HG02678 (cell line): ENCODE data around the gene MPPED1.

ENCODE experiments used
- ATAC-seq: cut with Tn5 transposase; IDR thresholded peaks from one replicate; pipeline ENCODE4 v1.9.1; 2021; ENCODE audit warnings: mild to moderate bottlenecking, moderate library complexity; ENCODE audit not compliant: unreplicated experiment

MPPED1 gene

DNA sequence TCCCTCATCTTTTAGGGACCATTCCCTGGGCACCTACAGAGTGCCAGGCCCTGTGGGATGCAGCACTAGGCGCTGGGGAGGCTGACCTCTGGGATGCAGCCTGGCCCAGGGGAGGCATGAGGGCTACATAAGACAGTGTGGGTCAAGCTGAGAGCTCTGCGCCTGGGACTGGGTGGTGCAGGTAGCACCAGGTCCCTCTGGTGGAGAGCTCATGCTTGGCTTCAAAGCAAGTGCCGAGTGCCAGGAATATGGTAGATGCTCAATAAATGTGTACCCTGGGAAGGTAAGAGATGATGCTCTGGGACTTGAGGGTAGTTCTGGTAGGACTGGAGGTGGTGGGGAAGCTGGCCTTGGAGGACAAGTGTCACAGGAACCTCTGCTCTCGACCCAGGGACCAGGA lies 2.0 kb upstream of the MPPED1 start:
- ATAC-seq: no peak

DNA sequence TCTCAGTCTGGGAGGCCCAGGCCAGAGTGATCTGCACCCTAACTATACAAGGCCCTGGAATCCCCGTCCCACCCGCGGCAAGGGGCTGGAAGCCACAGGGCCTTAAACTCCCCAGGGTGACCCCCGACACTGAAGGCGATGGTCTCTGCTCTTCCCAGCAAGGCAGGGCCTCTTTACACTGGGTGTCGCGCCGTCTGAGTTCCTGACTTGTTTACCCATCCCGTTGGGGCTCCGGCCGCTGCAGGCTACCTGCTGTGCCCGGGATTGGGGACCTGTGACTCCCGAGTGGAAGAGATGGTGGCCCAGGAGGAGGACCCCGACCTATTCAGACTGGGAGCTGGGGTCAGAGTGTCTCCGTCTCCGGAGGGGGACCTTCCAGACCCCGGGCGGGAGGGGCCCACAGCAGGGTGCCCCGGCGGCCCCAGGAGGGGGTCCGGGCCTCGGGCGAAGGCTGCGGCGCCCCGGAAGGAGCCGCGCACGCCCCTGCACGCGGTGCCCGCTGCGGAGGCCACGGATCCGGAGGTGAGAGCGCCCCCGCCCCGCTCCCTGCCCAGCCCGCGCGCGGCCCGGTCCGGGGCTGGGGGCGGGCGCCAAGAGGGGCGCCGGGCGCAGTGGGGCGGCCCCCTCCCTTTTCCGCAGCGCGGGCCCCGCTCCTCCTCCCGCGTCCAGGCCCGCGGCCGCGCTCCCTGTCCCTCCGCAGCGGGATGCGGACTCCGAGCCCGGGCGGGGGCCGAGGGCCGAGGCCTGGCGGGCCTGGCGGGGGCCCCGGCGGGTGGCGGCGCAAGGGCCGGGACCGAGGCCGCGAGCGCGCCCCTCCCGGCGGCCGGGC lies 560 bp upstream of the MPPED1 start:
- ATAC-seq: no peak

DNA sequence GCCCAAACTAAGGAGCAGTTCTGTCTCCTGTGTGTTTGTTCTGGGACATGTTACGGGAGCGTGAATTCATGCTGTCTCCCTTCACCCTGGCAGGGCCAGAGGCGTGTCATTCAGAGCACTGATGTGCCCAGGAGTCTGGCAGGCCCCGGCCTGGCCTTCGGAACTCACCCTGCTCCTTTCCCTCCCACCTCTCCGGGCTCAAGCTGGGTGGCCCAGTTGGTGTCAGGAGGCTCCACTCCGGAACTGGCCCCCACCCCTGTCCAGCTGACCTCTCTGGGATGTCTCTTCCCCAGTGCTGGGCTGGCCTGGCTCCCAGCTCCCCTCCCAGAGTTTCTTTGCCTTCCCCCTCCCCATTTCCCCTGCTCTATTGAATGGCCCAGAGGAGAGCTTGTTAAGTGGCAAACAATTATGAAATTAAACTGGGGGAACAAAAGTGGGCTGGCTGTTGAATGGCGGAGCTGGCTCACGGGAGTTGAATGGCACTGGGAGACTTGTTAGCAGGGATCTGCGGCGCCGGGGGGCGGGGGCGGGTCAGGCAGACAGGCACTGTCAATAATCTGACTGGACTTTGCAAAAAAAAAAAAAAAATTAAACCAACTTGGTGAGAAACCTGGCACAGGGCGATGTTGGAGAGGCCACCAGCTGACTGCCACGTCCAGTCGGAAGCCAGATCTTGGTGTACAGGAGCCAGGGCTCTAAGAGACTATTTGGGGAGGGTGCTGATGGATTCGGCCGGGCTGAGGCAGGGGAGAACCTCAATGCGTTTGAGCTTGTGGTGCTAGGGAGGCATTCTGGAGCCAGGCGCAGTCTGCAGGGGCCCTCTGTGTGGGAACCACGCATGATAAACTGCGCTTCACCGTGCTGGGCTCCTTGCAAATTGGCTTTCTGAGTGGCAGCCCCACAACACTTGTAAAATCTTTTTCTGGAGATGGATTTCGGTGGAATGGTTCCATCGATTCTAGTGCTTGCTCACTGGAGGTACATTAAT lies 1.3 kb downstream of the MPPED1 start:
- no peak for ATAC-seq

DNA sequence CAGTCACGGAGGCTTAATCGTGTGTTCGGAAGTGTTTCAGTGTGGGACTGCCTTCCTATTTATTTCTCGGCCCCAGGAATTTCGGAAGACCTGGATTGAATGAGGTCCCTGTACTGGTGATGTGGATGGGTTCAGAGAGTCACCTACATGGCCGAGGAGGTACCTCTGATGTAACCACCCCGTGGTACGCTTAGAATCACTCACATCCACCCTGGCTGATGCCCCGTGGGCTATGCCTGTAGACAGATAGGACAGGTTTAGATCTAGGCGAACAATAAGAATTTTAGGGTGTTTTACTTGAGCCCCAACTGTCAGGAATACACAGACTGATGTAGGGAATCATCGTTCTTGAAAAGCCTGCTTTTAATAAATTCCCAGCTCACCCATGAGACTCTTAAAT lies 2.0 kb downstream of the MPPED1 start:
- ATAC-seq: no peak

DNA sequence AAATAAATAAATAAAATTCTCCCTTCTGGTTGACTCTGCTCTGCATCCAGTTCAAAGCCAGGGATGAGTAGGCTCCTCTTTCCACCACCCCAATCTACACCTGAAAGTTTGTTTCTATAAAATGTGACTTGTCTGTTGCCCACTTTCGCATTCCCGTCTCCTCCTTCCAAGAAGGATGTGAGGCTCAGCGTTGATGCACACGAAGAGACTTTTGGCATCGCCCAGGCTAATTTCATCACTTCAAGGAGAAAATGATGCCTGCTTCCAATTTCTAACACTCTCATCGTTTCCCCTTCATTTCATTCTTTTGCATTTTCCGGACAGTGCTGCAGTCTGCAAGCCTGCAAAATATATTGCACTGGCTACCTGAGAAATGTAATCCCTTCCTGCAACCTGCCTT lies 3.9 kb downstream of the MPPED1 start:
- ATAC-seq: no peak

DNA sequence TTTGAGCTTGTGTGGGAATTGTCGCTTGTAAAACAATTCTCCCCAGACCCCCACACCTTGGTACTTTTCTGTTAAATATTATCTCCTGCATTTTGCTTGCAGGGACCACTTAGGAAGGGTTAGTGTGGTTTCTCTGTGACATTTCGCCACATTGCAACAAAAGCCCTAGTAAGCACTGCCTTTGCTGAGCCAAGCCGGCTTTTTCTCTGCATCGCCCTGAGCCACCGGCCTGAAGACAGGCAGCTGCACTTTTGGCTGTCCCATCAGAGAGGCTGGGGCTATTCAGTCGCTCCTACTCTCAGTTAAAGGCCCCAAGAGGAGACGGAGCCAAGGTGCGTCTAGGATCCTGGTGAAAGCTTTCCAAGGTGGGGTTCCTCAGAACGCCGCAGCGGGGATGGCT lies 5.7 kb downstream of the MPPED1 start:
- ATAC-seq: no peak

DNA sequence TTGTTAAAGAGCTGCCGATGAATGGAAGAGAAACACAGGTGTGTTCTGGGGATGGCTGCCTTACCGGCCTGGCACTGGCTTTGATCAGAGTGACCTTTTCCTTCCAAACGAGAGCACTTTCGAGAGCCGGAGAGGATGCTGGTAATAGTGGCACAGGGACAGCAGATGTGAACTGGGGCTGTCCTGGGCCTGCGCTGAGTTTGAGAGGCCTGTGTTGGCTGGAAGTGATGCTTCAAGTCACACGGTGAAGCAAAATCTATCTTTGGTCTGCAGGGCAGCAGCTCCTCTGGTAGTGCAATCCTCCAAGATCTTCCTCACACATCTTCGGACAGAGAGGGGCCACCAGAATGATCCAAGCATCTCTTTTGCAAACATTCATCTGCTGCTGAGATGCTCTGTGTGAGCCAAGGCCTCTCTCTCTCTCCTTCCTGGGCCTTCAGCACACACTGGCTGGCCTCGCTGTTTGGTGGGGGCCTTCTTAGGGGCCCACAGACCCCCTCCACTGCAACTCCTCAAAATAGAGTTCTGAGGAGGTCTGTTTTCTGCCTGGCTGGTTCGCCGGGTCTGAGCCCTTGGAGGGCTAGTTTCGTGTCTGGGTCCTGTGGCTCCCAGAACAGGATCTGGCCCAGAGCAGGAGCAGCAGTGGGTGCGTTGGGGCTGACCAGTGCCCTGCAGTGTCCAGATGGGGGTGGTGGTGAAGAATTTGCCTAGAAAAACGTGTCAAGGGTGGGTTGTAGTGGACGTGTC lies 6.4 kb downstream of the MPPED1 start:
- no peak for ATAC-seq

DNA sequence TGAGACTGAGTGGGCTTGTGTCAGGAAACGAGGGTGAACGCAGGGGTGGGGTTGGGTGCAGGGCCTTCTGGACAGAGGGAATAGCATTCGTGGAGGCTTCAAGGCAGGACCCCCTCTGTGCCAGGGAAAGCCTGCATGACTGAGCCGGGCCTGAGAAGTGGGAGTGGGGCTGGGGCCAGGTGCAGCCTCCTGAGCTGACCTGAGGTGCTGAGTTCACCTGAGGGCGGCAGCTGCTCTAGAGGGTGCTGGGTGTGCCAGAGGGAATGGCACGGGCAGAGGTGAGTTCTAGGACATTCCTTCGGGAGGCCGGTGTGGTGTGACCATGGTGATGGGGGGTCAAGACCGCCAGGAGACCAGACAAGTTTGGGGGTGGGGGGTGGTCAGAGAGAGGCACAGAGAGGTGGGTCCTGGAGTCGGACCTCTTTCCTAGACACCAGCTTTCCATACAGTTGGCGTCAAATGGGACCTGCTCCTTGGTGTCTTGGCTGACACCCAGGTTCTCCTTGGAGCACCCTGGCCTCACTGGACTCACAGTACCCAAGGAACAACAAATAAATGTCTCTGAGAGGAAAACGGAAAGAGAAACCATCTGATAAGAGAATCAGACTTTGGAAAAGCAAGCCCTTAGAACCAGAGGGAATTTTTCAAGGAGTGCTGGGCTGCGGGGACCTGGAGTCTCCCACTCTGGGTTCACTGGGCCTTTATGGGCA lies 7.7 kb downstream of the MPPED1 start:
- ATAC-seq: no peak

DNA sequence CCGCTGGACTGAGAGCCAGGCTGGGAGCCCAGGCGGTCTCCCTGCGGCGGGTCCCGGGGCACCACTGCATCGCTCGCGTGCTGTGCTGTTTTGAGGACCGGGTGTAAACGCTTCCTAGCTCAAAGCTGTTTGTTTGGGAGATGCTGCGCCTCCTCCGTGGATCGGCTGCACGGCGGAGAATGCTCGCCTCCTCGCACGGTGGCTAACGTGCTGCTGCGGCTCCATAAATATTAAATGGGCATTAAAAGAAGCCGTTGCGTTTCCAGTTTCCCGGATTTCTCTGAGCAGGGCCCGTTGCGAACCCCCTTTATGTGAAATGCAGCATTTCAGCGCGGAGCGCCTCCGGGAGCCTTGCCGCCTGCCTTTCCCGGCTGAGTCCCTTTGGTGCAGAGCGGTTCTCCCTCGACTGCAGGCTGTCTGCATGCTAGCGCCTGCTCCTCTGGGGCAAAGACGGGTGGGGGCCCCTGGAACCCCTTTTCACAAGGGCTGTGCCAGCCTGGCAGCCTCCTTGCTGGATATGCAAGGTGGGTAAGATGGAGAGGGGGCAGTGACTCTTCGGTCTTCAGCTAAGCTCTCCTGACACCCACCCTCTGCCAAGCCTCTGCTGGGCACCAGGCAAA lies 9.3 kb downstream of the MPPED1 start:
- no peak for ATAC-seq

DNA sequence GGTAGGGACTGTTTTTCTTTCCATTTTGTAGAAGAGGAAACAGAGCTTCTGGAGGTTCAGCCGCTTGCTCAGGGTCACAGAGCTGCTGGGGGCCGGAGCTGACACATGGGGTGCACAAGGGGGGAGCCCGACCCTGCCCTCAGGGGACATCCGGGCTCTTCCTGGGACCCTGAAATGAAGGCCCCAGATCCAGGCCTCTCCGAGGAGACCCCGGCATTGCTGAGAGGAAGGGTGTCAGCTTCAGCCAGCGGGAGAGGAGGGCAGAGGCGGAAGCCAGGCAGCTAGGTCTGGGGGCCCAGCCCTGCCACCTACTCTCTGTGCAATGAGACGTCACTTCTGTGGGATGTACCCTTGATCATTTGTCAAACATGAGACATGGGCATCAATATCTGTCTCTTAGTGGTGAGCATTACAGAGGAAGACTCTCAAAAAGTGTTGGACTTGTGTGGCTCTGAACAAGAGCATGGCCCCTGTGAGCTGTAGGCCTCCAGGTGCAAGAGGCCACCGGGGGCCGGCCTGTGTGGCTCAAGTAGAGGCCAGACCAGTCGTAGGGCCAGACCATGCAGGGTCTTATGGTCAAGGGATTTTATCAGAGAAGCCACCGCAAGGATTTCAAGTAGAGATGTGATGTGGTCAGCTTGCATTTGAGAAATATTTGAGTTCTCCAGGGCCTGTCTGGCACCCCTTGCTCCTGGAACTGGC lies 10.3 kb downstream of the MPPED1 start:
- no peak for ATAC-seq

DNA sequence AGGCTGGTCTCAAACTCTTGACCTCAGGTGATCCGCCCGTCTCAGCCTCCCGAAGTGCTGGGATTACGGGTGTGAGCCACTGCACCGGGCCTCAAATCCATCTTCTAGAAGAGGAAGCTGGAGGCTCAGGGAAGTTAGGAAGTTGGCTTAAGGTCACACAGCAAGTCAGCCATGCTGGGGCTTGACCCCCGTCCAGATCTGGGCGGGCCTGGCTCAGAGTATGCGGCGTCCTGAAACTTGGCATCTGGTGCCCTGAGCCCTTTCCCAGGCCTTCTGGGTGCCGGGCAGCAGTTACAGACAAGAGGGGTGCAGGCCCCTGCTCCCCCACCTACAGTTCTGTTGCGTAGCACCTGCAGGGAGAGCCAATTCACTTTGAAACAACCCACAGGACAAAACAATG lies 11.2 kb downstream of the MPPED1 start:
- no peak for ATAC-seq

DNA sequence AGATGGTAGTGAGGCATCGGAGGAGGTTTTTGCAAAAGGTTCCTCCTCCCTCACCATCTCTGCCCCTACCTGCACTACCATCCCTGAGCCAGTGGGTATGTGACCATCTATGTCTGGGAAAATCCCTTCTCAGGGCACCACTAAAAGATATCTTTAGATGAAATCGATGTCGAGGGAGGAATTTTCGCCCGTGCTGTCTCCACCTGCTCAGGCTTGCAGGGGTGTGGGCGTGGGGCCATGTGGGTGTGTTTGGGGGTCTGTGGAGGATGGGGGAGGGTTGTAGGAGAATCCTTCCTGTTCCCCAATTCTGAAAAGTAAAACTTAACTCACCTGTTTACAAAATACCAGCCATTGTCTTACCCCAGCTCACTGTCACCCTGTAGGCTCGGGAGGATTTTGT lies 12.4 kb downstream of the MPPED1 start:
- no peak for ATAC-seq

DNA sequence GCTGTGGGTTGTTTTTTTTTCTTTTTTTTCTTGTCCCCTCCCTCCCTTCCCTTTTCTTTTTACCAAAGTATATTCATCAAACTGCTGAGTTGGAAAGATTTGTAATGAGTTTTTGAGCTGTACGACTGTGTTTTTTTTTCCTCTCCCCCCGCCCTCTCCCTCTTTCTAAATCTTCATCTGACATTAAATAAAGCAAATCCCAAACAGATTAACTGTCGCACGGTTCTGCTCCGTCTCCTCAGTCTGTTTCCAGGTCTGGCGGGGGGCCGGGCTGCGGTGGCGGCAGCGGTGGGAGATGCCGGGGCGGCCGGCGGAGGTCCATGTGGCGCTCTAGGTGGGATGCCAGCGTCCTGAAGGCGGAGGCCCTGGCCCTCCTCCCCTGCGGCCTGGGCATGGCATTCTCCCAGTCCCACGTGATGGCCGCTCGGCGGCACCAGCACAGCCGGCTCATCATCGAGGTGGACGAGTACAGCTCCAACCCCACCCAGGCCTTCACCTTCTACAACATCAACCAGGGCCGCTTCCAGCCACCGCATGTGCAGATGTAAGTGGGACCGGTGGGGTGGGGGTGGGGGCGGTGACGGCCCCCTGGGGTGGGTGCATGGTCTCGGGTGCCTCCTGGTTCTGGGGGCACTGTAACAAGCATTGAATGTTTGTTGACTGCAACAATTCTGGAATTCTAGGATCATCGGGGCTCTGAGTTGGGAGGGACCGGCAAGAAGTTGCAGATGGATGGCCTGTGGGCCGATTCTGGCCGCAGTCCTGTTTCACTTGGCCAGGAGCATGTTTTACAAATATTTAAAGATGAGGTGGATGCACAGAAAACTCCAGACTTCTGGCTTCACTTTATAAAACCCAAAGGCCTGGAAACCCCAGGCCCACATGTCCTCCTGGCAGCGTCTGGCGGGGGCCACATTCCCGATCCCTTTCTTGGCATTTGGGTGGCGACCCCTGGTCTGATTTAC lies 13.1 kb downstream of the MPPED1 start:
- no peak for ATAC-seq

DNA sequence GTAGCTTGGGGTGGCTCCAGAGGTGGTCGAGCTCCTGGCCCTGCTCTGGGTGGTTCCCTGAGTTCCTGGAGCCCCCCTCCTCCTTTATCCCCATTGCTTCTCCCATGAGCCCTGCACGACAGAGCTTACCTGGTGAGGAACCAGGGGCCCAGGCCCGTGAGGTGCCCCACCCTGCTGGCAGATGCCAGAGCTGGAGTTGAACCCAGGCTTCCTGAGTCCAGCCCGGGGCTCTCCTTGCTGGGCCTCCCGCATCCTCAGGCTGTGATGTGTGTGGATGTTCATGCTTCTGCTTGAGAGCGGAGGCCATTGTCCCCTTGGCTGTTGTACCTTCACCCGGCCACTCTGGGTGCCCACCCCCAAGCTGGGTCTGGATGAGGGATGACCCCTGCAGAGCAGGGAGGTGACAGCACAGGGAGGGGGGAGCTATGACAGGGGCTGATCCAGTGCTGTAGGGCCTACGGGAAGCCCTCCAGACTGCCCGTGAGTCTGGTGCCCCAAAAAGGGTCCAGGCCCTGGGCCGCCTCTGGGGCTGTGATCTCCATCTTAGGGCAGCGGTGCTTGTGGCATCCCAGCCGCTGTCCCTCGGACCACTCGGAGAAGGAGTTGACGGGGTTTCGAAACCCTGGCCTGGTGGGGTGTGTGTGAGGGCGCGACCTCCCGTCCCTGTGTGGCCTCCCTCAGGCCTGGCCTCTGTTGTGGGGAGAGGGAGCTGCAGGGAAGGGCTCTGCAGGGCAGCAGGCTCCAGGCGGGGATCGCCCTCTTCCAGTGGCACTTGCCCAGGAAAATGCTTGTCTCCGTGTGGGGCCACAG lies 14.4 kb downstream of the MPPED1 start:
- no peak for ATAC-seq

DNA sequence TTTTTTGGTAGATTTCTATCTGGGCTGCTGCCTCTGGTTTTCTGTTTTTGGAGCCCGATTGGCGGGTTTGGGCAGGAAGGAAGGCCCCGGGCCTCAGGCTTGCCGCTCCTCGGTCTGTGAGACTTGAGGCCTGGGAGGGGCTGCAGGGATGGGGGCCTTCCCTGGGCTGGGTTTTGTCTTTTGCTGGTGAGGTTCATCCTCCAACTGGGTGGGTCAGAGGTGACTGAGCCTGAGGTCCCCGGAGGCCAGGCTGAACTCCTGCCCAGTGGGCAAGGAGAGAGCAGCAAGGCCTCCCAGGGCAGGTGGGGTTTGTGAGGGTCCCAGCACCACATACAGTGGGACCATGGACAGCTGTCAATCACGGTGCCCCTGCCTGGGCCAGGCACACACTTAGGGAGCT lies 15.0 kb downstream of the MPPED1 start:
- ATAC-seq: no peak

DNA sequence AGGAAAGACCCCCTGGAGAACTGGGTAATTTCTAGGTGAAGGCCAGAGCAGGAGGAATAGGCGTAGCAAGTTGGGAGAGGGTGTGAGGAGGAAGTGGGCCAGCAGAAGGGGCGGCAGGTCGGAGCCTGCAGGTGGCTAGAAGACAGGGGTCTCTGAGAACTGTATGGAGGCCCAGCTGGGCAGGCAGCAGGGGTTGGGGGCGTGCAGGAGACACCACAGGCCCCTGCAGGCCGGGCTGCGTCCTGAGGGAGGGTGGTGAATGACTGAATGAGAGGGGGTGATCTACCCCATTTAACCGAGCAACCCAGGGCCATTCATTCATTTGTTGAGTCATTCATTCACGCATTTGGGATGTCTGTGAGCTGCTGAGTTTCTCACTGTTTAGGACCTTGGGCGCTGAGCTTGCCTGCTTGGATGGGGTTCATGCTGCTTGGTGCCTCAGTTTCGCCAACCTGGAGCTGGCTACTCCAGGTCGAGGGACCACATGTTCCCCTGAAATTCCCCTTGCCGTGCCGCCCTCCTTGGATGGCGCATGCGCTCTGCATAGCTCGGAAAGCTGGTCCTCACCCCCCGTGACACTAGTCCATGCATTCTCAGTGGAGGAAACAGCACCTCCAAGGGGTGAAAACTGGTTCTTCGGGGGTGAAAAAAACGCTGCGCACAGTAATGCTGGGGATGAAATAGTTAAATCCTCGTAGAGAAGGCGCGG lies 15.6 kb downstream of the MPPED1 start:
- no peak for ATAC-seq

DNA sequence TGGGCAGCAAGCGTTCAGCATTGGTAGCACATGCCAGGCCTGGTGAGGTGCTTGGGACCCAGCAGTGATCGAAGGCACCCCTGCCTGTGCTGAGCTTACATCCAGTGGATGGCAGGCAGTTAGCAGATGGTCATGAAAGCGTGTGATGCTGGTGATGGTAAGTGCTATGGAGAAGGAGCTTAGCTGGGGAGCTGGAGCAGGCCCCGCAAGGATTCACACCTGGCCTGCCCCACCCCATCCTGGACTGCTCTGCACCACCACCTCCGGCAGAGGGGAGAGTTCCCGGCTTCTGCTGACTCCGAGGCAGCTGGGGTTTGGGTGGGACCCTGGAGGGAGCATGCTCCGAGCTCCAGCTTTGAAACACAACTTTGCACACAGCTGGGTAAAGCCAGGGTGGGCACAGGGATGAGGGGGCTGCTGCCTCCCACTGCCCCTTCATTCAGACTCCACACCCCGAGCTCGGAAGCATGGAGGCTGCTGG lies 16.2 kb downstream of the MPPED1 start:
- no peak for ATAC-seq
